ENCODE data around the gene HIKESHI. TPM values are rescaled to one million over a fixed set of nuclear protein-coding genes. Genes with fewer than 3 reads are reported as not detected.

HIKESHI gene
- total RNA-seq, 1 experiment from 2014 or later: 172 TPM

DNA sequence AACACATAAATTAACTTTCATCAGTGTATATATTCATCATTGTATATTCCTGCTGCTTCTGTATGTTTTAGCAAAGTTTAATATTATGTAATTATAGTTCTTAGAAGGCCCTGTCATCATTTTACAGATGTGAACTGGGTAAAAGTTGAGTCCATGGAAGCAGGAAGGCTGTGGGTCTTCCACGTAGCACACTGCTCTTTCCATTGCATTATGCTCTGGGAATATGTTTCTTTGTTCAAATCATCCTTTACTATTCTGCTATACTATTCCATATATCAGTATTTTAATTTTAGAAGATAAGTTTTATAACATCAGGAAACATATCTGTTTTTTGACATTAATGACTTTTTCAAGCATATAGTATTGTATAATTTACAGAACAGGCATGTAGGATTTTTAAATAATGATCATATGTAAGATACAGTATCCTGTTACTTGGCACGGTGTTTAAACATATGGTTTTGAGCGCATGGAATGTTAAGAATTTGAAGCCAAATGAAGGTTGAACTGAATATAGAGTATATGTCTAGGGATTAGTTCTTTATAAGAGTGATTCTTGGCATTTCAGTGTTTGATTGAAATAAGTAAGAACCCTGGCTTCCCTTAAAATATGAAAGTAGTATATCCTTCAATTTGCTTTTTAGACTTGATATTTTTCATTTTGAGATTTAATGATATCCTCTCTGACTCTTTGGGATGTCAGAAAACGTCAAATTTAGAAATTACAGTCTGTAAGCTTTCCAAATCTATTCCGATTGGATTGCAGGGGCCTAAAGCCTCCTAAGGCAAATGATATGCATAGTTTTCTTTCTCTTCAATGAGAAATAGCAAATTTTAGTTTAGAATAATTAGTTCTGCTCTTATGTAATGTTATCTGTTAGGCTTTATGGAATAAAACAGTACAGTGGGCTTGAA, 81.3 kb downstream of the HIKESHI start:
- no peaks in the 10 kb centered on the region for H3K9me3 ChIP-seq (ENCODE audit: low read length)
- no peak overlapping the region for H2AFZ ChIP-seq (ENCODE audit: low read length)
- H3K27ac ChIP-seq (ENCODE audit: low read length): no peak overlapping the region
- H3K9me2 ChIP-seq (replicated peaks; ENCODE audit: insufficient read depth, low read length): no peaks in the 10 kb centered on the region
- no peak overlapping the region for H3K9ac ChIP-seq (ENCODE audit: low read length)
- H3K4me2 ChIP-seq (ENCODE audit: low read depth, low read length, poor library complexity, severe bottlenecking): no peak overlapping the region
- H3K79me2 ChIP-seq (ENCODE audit: low read length): no peaks in the 10 kb centered on the region
- 0 out of 2 replicates have a peak, but pooled peaks cover 5% of the 10 kb centered on the region for H3K4me1 ChIP-seq (ENCODE audit: low read length)
- no peak for DNase-seq
- H3K36me3 ChIP-seq (ENCODE audit: insufficient read depth, low read length): no peaks in the 10 kb centered on the region
- no peaks in the 10 kb centered on the region for H3K27me3 ChIP-seq (ENCODE audit: low read length)
- no peak overlapping the region for H3K4me3 ChIP-seq (ENCODE audit: low read length)
- H4K20me1 ChIP-seq (ENCODE audit: insufficient read depth, low read depth, low read length): no peaks in the 10 kb centered on the region

GRCh38 chr11:86386283-86386682, 84.2 kb downstream of the HIKESHI start:
- H3K4me2 ChIP-seq (ENCODE audit: low read depth, low read length, poor library complexity, severe bottlenecking): no peak overlapping the region
- no peak for DNase-seq
- no peak overlapping the region for H3K4me3 ChIP-seq (ENCODE audit: low read length)
- no peaks in the 10 kb centered on the region for H3K79me2 ChIP-seq (ENCODE audit: low read length)
- no peaks in the 10 kb centered on the region for H3K36me3 ChIP-seq (ENCODE audit: insufficient read depth, low read length)
- no peaks in the 10 kb centered on the region for H3K9me3 ChIP-seq (ENCODE audit: low read length)
- 0 out of 2 replicates have a peak, but pooled peaks cover 5% of the 10 kb centered on the region for H3K4me1 ChIP-seq (ENCODE audit: low read length)
- H3K9me2 ChIP-seq (replicated peaks; ENCODE audit: insufficient read depth, low read length): no peaks in the 10 kb centered on the region
- no peak overlapping the region for H3K27ac ChIP-seq (ENCODE audit: low read length)
- H2AFZ ChIP-seq (ENCODE audit: low read length): no peak overlapping the region
- no peak overlapping the region for H3K9ac ChIP-seq (ENCODE audit: low read length)
- H3K27me3 ChIP-seq (ENCODE audit: low read length): no peaks in the 10 kb centered on the region
- H4K20me1 ChIP-seq (ENCODE audit: insufficient read depth, low read depth, low read length): no peaks in the 10 kb centered on the region

- H3K27ac ChIP-seq (ENCODE audit: low read length): no peak overlapping the region
- H2AFZ ChIP-seq (ENCODE audit: low read length): no peak overlapping the region
- no peak overlapping the region for H3K9ac ChIP-seq (ENCODE audit: low read length)
- H4K20me1 ChIP-seq (ENCODE audit: insufficient read depth, low read depth, low read length): no peaks in the 10 kb centered on the region
- no peaks in the 10 kb centered on the region for H3K27me3 ChIP-seq (ENCODE audit: low read length)
- no peaks in the 10 kb centered on the region for H3K9me2 ChIP-seq (replicated peaks; ENCODE audit: insufficient read depth, low read length)
- no peaks in the 10 kb centered on the region for H3K36me3 ChIP-seq (ENCODE audit: insufficient read depth, low read length)
- H3K9me3 ChIP-seq (ENCODE audit: low read length): no peaks in the 10 kb centered on the region
- H3K4me3 ChIP-seq (ENCODE audit: low read length): no peak overlapping the region
- H3K4me1 ChIP-seq (ENCODE audit: low read length): 0 out of 2 replicates have a peak, but pooled peaks cover 5% of the 10 kb centered on the region
- no peaks in the 10 kb centered on the region for H3K79me2 ChIP-seq (ENCODE audit: low read length)
- no peak overlapping the region for H3K4me2 ChIP-seq (ENCODE audit: low read depth, low read length, poor library complexity, severe bottlenecking)
- no peak for DNase-seq
These were observed 84.7 kb downstream of the HIKESHI start for GRCh38 chr11:86386746-86387145.

DNA sequence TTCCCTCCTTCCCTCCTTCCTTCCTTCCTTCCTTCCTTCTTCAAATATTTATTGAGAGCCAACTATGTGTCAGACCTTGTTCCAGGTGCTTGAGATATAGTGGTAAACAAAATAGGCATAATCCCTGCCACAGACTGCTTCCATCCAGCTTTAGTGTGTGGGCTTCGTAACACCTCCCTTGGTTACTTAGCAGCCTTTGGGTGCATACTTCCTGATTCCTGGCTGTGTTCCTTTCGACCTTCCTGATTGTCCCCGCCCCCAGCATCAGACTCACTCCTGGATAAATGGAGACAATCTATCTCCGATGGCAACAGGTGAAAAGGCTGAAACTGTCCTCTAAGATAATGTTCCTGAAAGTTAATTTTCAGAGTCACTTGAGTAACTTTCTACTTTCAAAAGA, 86.2 kb downstream of the HIKESHI start:
- Histone ChIP-seq H3K27ac (ENCODE audit: low read length) (no peak overlapping the region), H4K20me1 (ENCODE audit: insufficient read depth, low read depth, low read length) (no peaks in the 10 kb centered on the region), H3K4me2 (ENCODE audit: low read depth, low read length, poor library complexity, severe bottlenecking) (no peak overlapping the region), H2AFZ (ENCODE audit: low read length) (no peak overlapping the region), H3K4me1 (ENCODE audit: low read length) (0 out of 2 replicates have a peak, but pooled peaks cover 5% of the 10 kb centered on the region), H3K4me3 (ENCODE audit: low read length) (no peak overlapping the region), H3K9me2 (replicated peaks; ENCODE audit: insufficient read depth, low read length) (no peaks in the 10 kb centered on the region), H3K9ac (ENCODE audit: low read length) (no peak overlapping the region), H3K9me3 (ENCODE audit: low read length) (no peaks in the 10 kb centered on the region), H3K79me2 (ENCODE audit: low read length) (no peaks in the 10 kb centered on the region), H3K36me3 (ENCODE audit: insufficient read depth, low read length) (no peaks in the 10 kb centered on the region), H3K27me3 (ENCODE audit: low read length) (no peaks in the 10 kb centered on the region)
- no peak for DNase-seq

GRCh38 chr11:86390487-86390886, 88.4 kb downstream of the HIKESHI start:
- Histone ChIP-seq H3K9me3 (ENCODE audit: low read length) (no peaks in the 10 kb centered on the region), H3K9me2 (replicated peaks; ENCODE audit: insufficient read depth, low read length) (no peaks in the 10 kb centered on the region), H3K27ac (ENCODE audit: low read length) (no peak overlapping the region), H3K4me3 (ENCODE audit: low read length) (no peak overlapping the region), H3K36me3 (ENCODE audit: insufficient read depth, low read length) (no peaks in the 10 kb centered on the region), H3K79me2 (ENCODE audit: low read length) (no peaks in the 10 kb centered on the region), H4K20me1 (ENCODE audit: insufficient read depth, low read depth, low read length) (no peaks in the 10 kb centered on the region), H3K9ac (ENCODE audit: low read length) (no peak overlapping the region), H2AFZ (ENCODE audit: low read length) (no peak overlapping the region), H3K27me3 (ENCODE audit: low read length) (no peaks in the 10 kb centered on the region), H3K4me1 (ENCODE audit: low read length) (no peaks in the 10 kb centered on the region), H3K4me2 (ENCODE audit: low read depth, low read length, poor library complexity, severe bottlenecking) (no peak overlapping the region)
- DNase-seq: no peak

DNA sequence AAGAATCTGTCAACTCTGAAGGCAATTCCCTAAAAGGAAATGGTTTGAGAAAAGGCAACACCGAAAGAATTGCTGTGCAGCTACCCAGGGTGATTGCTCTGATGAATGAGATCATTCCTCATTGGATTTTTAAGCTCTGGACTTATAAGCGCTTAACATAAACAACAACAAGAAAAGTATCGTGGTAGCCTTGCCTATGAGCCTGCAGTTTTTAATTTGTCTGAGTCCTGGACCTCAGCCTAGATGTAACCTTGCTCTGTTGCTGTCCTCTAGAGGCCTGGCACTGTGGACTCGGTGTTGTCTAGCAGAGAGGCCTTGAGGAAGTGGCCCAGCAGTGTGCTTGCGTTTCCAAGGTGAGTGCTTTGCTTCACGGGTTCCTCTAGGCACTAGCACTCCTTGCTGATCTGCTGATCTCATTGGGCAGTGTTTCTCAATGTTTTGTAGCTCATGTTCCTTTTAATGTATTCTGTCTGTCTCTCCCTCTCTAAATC, 93.1 kb downstream of the HIKESHI start:
- Histone ChIP-seq H4K20me1 (ENCODE audit: insufficient read depth, low read depth, low read length) (no peaks in the 10 kb centered on the region), H3K36me3 (ENCODE audit: insufficient read depth, low read length) (no peaks in the 10 kb centered on the region), H3K4me1 (ENCODE audit: low read length) (no peaks in the 10 kb centered on the region), H3K27ac (ENCODE audit: low read length) (no peak overlapping the region), H3K4me3 (ENCODE audit: low read length) (no peak overlapping the region), H3K9me3 (ENCODE audit: low read length) (no peaks in the 10 kb centered on the region), H3K79me2 (ENCODE audit: low read length) (no peaks in the 10 kb centered on the region), H3K9ac (ENCODE audit: low read length) (no peak overlapping the region), H3K27me3 (ENCODE audit: low read length) (0 out of 2 replicates have a peak, but pooled peaks cover 3% of the 10 kb centered on the region), H3K4me2 (ENCODE audit: low read depth, low read length, poor library complexity, severe bottlenecking) (no peak overlapping the region), H2AFZ (ENCODE audit: low read length) (no peak overlapping the region), H3K9me2 (replicated peaks; ENCODE audit: insufficient read depth, low read length) (no peaks in the 10 kb centered on the region)
- DNase-seq: no peak

Small RNA genes lying within 50 kb of the gene (small RNA-seq; reads per million reads assigned to genes)
- not detected for gene RN7SL225P

Other genes with a start within 250 kb of the HIKESHI start
- 231 and 566 TPM in 2 replicates for gene PICALM, start 233.2 kb upstream of the HIKESHI start, total RNA-seq (2014; rRNA removed; shearing (Covaris generic); ENCODE audit: low replicate concordance)
- gene EED, start 57.5 kb upstream of the HIKESHI start, total RNA-seq (2014; rRNA removed; shearing (Covaris generic); ENCODE audit: low replicate concordance): 100 and 137 TPM in 2 replicates
- 1.2 and 1.6 TPM in 2 replicates for gene CCDC81, start 72.6 kb downstream of the HIKESHI start, total RNA-seq (2014; rRNA removed; shearing (Covaris generic); ENCODE audit: low replicate concordance)